Sigmoid colon (tissue), 4 donors: ENCODE measurements around the gene PCDHGA12.

Experiments used
- CTCF ChIP-seq, 4 experiments: fragments of 450-650 bp in 3 of 4; fragments of 200-600 bp in 1 of 4; IDR thresholded peaks; one replicate each; pipeline ENCODE4 v1.5.1; 2016 to 2019; ENCODE audit warnings: antibody characterized with exemption in 4 of 4, mild to moderate bottlenecking in 3 of 4, moderate library complexity in 2 of 4
- POLR2A ChIP-seq, 2 donors: fragments of 450-650 bp; IDR thresholded peaks; one replicate each; pipeline ENCODE4 v1.6.1; 2016; ENCODE audit warnings: antibody characterized with exemption in 2 of 2, mild to moderate bottlenecking in 2 of 2, moderate library complexity in 2 of 2
- POLR2AphosphoS5 ChIP-seq, 4 donors: sonication (generic); formaldehyde crosslinking; IDR thresholded peaks; one replicate each; pipeline ENCODE4 v1.6.1; 2017; ENCODE audit warnings: antibody characterized with exemption in 4 of 4

- TF ChIP-seq CTCF (IDR thresholded peaks at IDR 0.05): no peak
- TF ChIP-seq POLR2AphosphoS5 (IDR thresholded peaks at IDR 0.05): no peak
- TF ChIP-seq POLR2A (IDR thresholded peaks at IDR 0.05): no peak
Measured at GRCh38 chr5:141440341-141440740, 10.0 kb downstream of the PCDHGA12 start.
